GM12878 (cell line): ENCODE results near the gene CLDN24. TPM values are rescaled to one million over a fixed set of nuclear protein-coding genes. Genes with fewer than 3 reads are reported as not detected.
"Not testable (repeated sequence)": the region's sequence is repeated elsewhere in the genome, so short reads cannot be mapped to it uniquely, and the experiment has no call there.

Experiments used
- ATAC-seq: fragments of 200-7000 bp; cut with Tn5 transposase; 3 replicates; pipeline ENCODE4 v1.9.1; 2020; ENCODE audit warnings: mild to moderate bottlenecking, moderate library complexity
- BruUV-seq: library from RNA; stranded (reverse); fragments of 400-500 nt; replicated peaks from 2 replicates; lab custom pipeline; 2021; lab: Mats Ljungman, UMichigan
- CTCF ChIA-PET: fragments of 300-600 bp; sonication (Branson Sonifier 250); formaldehyde crosslinking; extraction: SDS; loops from one replicate; lab custom pipeline; 2021; ENCODE audit warnings: inconsistent platforms; lab: Yijun Ruan, JAX
- POLR2A ChIA-PET: fragments of 350-600 bp; formaldehyde crosslinking; extraction: SDS; loops from one replicate; lab custom pipeline; 2021; ENCODE audit warnings: inconsistent platforms; lab: Charles Lee
- RAD21 ChIA-PET: fragments of 300-600 bp; sonication (Branson Sonifier 250); formaldehyde crosslinking; loops from one replicate; lab custom pipeline; 2023; ENCODE audit warnings: antibody characterized with exemption; ENCODE audit not compliant: unreplicated experiment; lab: Charles Lee
- SMC1A ChIA-PET: fragments of 300-600 bp; sonication (Branson Sonifier 250); formaldehyde crosslinking; loops from one replicate; lab custom pipeline; 2023; ENCODE audit not compliant: unreplicated experiment, uncharacterized antibody; lab: Charles Lee
- DNase-seq: peaks from one replicate; pipeline ENCODE4 v3.0.0-alpha.2; 2011; ENCODE audit warnings: low read depth, low spot score
- FAIRE-seq: peaks from 3 replicates; lab custom pipeline; 2011; peaks lifted over from hg19 to GRCh38; lab: Jason Lieb, UNC
- H2AFZ ChIP-seq: 2 replicates; pipeline ENCODE4 v1.6.0; 2011; ENCODE audit warnings: low read depth, low read length, control low read depth; ENCODE audit not compliant: control insufficient read depth
- H3K27ac ChIP-seq: 2 replicates; pipeline ENCODE4 v1.5.1; 2011; ENCODE audit warnings: control low read depth; ENCODE audit not compliant: control insufficient read depth, insufficient read depth
- H3K27me3 ChIP-seq, 2 experiments: replicated peaks in 1 of 2; 2 replicates each; pipeline versions ENCODE4 v1.6.0 to v1.6.1; 2011; ENCODE audit warnings: low read length in 1 of 2; ENCODE audit not compliant: control insufficient read depth in 2 of 2, insufficient read depth in 2 of 2
- H3K36me3 ChIP-seq, 2 experiments: 2 replicates each; pipeline ENCODE4 v1.5.1; 2011; ENCODE audit warnings: low read length in 1 of 2; ENCODE audit not compliant: control insufficient read depth in 2 of 2, insufficient read depth in 2 of 2
- H3K4me1 ChIP-seq: 2 replicates; pipeline ENCODE4 v1.6.1; 2011; ENCODE audit warnings: mild to moderate bottlenecking, low read length, moderate library complexity, mixed read lengths; ENCODE audit not compliant: control insufficient read depth, insufficient read depth
- H3K4me2 ChIP-seq: 2 replicates; pipeline ENCODE4 v1.6.0; 2011; ENCODE audit warnings: control low read depth; ENCODE audit not compliant: control insufficient read depth, insufficient read depth
- H3K4me3 ChIP-seq: fragments of 200-600 bp; sonication (generic); 2 replicates; pipeline ENCODE4 v1.5.1; 2016
- H3K79me2 ChIP-seq: 2 replicates; pipeline ENCODE4 v1.6.0; 2011; ENCODE audit warnings: low read length; ENCODE audit not compliant: control insufficient read depth, insufficient read depth
- H3K9ac ChIP-seq: 2 replicates; pipeline ENCODE4 v1.8.0; 2011; ENCODE audit warnings: low read length, control low read depth, mixed read lengths; ENCODE audit not compliant: control insufficient read depth, insufficient read depth
- H3K9me3 ChIP-seq: replicated peaks from 3 replicates; pipeline ENCODE4 v1.5.1; 2011; ENCODE audit warnings: mild to moderate bottlenecking, low read length; ENCODE audit not compliant: control insufficient read depth, insufficient read depth
- H4K20me1 ChIP-seq: 2 replicates; pipeline ENCODE4 v1.6.0; 2011; ENCODE audit not compliant: control insufficient read depth, insufficient read depth
- NR2C2 ChIP-seq: IDR thresholded peaks from 2 replicates; pipeline ENCODE4 v1.6.1; 2011; ENCODE audit warnings: borderline replicate concordance, low read depth; ENCODE audit not compliant: control insufficient read depth, insufficient read length
- SP1 ChIP-seq: IDR thresholded peaks from one replicate; pipeline ENCODE4 v1.6.1; 2011; ENCODE audit warnings: low read depth, low read length
- ZZZ3 ChIP-seq: IDR thresholded peaks from 2 replicates; pipeline ENCODE4 v1.6.1; 2011; ENCODE audit warnings: low read depth; ENCODE audit not compliant: control insufficient read depth, insufficient read length
- WGBS: methylation state at CpG from one replicate; pipeline ENCODE4 v1.1.6; 2016; ENCODE audit warnings: low lambda C conversion rate; ENCODE audit not compliant: insufficient replicate concordance, insufficient coverage; ENCODE audit errors: missing lambda C conversion rate; 5-methylcytosine and 5-hydroxymethylcytosine counted together
- in situ Hi-C: fragments of 300-500 bp; cut with MboI; formaldehyde crosslinking; loops from 9 replicates; pipeline ENCODE4 v1.14.3; 2018; ENCODE audit warnings: mixed read lengths
- intact Hi-C: fragments of 100-400 bp; cut with micrococcal nuclease; formaldehyde crosslinking; loops from one replicate; pipeline ENCODE4 v1.14.2; 2022; ENCODE audit not compliant: unreplicated experiment
- polyA plus RNA-seq, 11 experiments: library from polyadenylated mRNA; depleted of rRNA in 4 of 11; unstranded in 6 of 11; stranded (reverse) in 5 of 11; fragments of >200 nt; fragmentation: Nextera tagmentation in 4 of 11; fragmentation: Illumina TruSeq in 1 of 11; extraction: Ambion mirVana in 4 of 11; extraction: Trizol in 1 of 11; gene quantifications; 1 replicate in 1 of 11; 2 replicates in 10 of 11; pipeline versions ENCODE4 v1.2.1 to v1.2.3, GENCODE V29; 2011 to 2016; ENCODE audit warnings: inconsistent platforms in 2 of 11, missing spikeins in 2 of 11, low read depth in 1 of 11
- total RNA-seq, 4 experiments: library from RNA; depleted of rRNA in 3 of 4; stranded (reverse); fragments of >200 nt in 3 of 4; fragmentation: Illumina TruSeq in 1 of 4; extraction: Trizol in 1 of 4; gene quantifications; 2 replicates each; pipeline versions ENCODE4 v1.2.1 to v1.2.3, GENCODE V29; 2013 to 2021
- TF ChIP-seq, protein P1 (sequence below): IDR thresholded peaks from 2 replicates; pipeline ENCODE4 v1.6.1; 2011; ENCODE audit warnings: borderline replicate concordance, low read depth, mild to moderate bottlenecking, moderate library complexity, low read length; ENCODE audit not compliant: insufficient read depth, poor library complexity, severe bottlenecking
- TF ChIP-seq, protein P2 (sequence below): fragments of 450-650 bp; IDR thresholded peaks from 2 replicates; pipeline ENCODE4 v1.6.1; 2017; ENCODE audit warnings: borderline replicate concordance
- TF ChIP-seq, protein P3 (sequence below): fragments of 450-650 bp; IDR thresholded peaks from 2 replicates; pipeline ENCODE4 v1.6.1; 2016; ENCODE audit warnings: mild to moderate bottlenecking
- TF ChIP-seq, protein P4 (sequence below): fragments of 450-650 bp; IDR thresholded peaks from 2 replicates; pipeline ENCODE4 v1.6.1; 2017; ENCODE audit warnings: low read depth, mild to moderate bottlenecking, moderate library complexity

CLDN24 gene
- total and polyA plus RNA-seq, 10 of the 15 experiments (the other 5 are each of a cell fraction or from before 2014, with no cell fraction given): not detected

DNA sequence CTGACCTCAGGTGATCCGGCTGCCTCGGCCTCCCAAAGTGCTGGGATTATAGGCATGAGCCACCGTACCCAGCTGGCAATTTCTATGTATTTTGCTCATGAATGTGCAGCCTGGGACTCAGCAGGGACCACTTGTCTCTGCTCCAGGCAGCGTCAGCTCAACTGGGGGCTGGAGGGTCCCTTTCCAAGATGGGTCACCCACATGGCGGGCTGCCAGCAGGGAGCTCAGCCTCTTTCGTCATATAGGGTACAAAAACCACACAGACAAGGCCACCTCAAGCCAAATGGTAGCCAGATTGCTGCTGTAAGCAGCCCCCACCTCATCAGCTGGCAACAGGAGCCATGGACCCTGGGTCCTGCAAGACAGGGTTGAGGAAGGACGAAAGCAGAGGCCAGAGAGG is 2.4 kb upstream of the CLDN24 start (continued):
- TF ChIP-seq, protein P1, sequence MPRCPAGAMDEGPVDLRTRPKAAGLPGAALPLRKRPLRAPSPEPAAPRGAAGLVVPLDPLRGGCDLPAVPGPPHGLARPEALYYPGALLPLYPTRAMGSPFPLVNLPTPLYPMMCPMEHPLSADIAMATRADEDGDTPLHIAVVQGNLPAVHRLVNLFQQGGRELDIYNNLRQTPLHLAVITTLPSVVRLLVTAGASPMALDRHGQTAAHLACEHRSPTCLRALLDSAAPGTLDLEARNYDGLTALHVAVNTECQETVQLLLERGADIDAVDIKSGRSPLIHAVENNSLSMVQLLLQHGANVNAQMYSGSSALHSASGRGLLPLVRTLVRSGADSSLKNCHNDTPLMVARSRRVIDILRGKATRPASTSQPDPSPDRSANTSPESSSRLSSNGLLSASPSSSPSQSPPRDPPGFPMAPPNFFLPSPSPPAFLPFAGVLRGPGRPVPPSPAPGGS: no peak
- TF ChIP-seq NR2C2 (no peak), ZZZ3 (no peak), SP1 (no peak)
- TF ChIP-seq, protein P2, sequence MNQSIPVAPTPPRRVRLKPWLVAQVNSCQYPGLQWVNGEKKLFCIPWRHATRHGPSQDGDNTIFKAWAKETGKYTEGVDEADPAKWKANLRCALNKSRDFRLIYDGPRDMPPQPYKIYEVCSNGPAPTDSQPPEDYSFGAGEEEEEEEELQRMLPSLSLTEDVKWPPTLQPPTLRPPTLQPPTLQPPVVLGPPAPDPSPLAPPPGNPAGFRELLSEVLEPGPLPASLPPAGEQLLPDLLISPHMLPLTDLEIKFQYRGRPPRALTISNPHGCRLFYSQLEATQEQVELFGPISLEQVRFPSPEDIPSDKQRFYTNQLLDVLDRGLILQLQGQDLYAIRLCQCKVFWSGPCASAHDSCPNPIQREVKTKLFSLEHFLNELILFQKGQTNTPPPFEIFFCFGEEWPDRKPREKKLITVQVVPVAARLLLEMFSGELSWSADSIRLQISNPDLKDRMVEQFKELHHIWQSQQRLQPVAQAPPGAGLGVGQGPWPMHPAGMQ: no peak
- TF ChIP-seq, protein P3, sequence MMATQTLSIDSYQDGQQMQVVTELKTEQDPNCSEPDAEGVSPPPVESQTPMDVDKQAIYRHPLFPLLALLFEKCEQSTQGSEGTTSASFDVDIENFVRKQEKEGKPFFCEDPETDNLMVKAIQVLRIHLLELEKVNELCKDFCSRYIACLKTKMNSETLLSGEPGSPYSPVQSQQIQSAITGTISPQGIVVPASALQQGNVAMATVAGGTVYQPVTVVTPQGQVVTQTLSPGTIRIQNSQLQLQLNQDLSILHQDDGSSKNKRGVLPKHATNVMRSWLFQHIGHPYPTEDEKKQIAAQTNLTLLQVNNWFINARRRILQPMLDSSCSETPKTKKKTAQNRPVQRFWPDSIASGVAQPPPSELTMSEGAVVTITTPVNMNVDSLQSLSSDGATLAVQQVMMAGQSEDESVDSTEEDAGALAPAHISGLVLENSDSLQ: no peak
- TF ChIP-seq, protein P4, sequence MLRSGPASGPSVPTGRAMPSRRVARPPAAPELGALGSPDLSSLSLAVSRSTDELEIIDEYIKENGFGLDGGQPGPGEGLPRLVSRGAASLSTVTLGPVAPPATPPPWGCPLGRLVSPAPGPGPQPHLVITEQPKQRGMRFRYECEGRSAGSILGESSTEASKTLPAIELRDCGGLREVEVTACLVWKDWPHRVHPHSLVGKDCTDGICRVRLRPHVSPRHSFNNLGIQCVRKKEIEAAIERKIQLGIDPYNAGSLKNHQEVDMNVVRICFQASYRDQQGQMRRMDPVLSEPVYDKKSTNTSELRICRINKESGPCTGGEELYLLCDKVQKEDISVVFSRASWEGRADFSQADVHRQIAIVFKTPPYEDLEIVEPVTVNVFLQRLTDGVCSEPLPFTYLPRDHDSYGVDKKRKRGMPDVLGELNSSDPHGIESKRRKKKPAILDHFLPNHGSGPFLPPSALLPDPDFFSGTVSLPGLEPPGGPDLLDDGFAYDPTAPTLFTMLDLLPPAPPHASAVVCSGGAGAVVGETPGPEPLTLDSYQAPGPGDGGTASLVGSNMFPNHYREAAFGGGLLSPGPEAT: no peak

DNA sequence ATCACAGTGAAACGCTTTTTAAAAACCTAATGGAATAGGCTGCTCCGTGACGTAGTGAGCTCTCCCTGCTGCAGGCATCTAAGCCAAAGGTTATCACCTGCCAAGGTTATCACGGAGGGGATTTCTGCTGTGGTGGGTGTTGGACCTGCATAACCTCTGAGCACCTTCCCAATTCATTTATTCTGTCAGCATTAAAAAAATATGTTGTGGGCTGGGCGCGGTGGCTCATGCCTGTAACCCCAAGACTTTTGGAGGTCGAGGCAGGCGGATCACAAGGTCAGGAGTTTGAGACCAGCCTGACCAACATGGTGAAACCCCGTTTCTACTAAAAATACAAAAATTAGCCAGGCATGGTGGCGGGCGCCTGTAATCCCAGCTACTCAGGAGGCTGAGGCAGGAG is 1.8 kb upstream of the CLDN24 start:
- CTCF ChIA-PET, SMC1A ChIA-PET, ATAC-seq, H3K9ac ChIP-seq, FAIRE-seq, RAD21 ChIA-PET, H3K4me3 ChIP-seq, H3K27ac ChIP-seq, H3K4me1 ChIP-seq, H3K9me3 ChIP-seq, in situ Hi-C loops, H3K4me2 ChIP-seq, H3K79me2 ChIP-seq, BruUV-seq, intact Hi-C loops, H4K20me1 ChIP-seq, H2AFZ ChIP-seq, H3K27me3 ChIP-seq, DNase-seq, H3K36me3 ChIP-seq: not testable (repeated sequence)
- POLR2A ChIA-PET: interaction anchor here (0.7 kb wide), 1 partner anchor 12 kb away, joined by 3 read pairs; no protein-coding TSS in a partner anchor
- 54% methylated on average over 11 of the region's 11 CpGs for WGBS
